ENCODE measurements around the gene RTKN. TPM values are rescaled to one million over a fixed set of nuclear protein-coding genes. Genes with fewer than 3 reads are reported as not detected.
A peak's percentile ranks its signal among the peaks of the same experiment; 100 is the strongest.

Gene RTKN
- total and polyA plus RNA-seq, 9 of the 15 experiments (the other 6 are each of a cell fraction or from before 2014, with no cell fraction given), result 0.14 to 6.9 (median 3.6) TPM

GRCh38 chr2:74454654-74455511 lies 13.1 kb upstream of the RTKN start, which contains the start of gene INO80B (continued):
- TF ChIP-seq MLLT1 (IDR thresholded peaks at IDR 0.05) (no peak), HNRNPK (IDR thresholded peaks at IDR 0.05; ENCODE audit: low read depth, low read length, poor library complexity, severe bottlenecking) (no peak), LEF1 (IDR thresholded peaks at IDR 0.05) (0 out of 2 replicates have a peak, but pooled peaks have one; percentile 30), SNIP1 (IDR thresholded peaks at IDR 0.05; ENCODE audit: low read depth) (no peak), E2F8 (IDR thresholded peaks at IDR 0.05; ENCODE audit: low read depth, partially characterized antibody) (peak; percentile 99), GTF2E2 (tag; IDR thresholded peaks at IDR 0.05) (no peak), HINFP (tag; conservative IDR thresholded peaks at IDR 0.05; ENCODE audit: low read depth) (no peak), ZNF277 (CRISPR knock-in tag; IDR thresholded peaks at IDR 0.05; ENCODE audit: borderline replicate concordance) (no peak), ZNF644 (tag; IDR thresholded peaks at IDR 0.05; ENCODE audit: low read depth) (no peak; the same call in 1 of the 2 replicates), ZBTB5 (IDR thresholded peaks at IDR 0.05) (no peak), YY1 (IDR thresholded peaks at IDR 0.05; ENCODE audit: borderline replicate concordance in 1 of 3, control insufficient read depth in 1 of 3, extremely low read depth in 1 of 3, insufficient read depth in 3 of 3, insufficient read length in 1 of 3, insufficient replicate concordance in 2 of 3, low read depth in 1 of 3, low read length in 2 of 3) (peak; percentile 96 to 100 (median 99)), NFE2L1 (tag; IDR thresholded peaks at IDR 0.05; ENCODE audit: borderline replicate concordance, low read depth) (no peak), ZNF830 (CRISPR knock-in tag; IDR thresholded peaks at IDR 0.05) (no peak), ZNF79 (CRISPR knock-in tag; IDR thresholded peaks at IDR 0.05; ENCODE audit: low read depth) (no peak), MEF2D (tag; conservative IDR thresholded peaks at IDR 0.05; ENCODE audit: low read depth) (peak; percentile 69), TGIF2 (CRISPR knock-in tag; IDR thresholded peaks at IDR 0.05) (no peak)

All from K562 (cell line).